Breast epithelium (tissue), 4 donors: ENCODE data around the gene SPNS3. TPM values are rescaled to one million over a fixed set of nuclear protein-coding genes. Genes with fewer than 3 reads are reported as not detected.

Experiments
- DNase-seq, 2 donors: peaks; one replicate each; pipeline ENCODE4 v3.0.0-alpha.2; 2019; ENCODE audit warnings: low spot score in 2 of 2
- H3K27ac ChIP-seq, 2 donors: fragments of 200-600 bp; sonication (generic) in 1 of 2; one replicate each; pipeline ENCODE4 v1.5.1; 2016 to 2019; ENCODE audit warnings: mild to moderate bottlenecking in 1 of 2
- H3K27me3 ChIP-seq, 2 donors: fragments of 200-600 bp; sonication (generic) in 1 of 2; one replicate each; pipeline versions ENCODE4 v1.5.1 to v1.6.0; 2017 to 2019; ENCODE audit warnings: control low read depth in 1 of 2, mild to moderate bottlenecking in 1 of 2
- H3K36me3 ChIP-seq: fragments of 200-600 bp; one replicate; pipeline ENCODE4 v1.5.1; 2019
- H3K4me1 ChIP-seq, 2 donors: fragments of 200-600 bp; sonication (generic); one replicate each; pipeline ENCODE4 v1.5.1; 2016 to 2019; ENCODE audit warnings: control low read depth in 1 of 2
- H3K4me3 ChIP-seq, 3 donors: fragments of 200-600 bp; sonication (generic); 1 replicate in 2 of 3; 2 replicates in 1 of 3; pipeline ENCODE4 v1.5.1; 2016 to 2019; ENCODE audit warnings: mild to moderate bottlenecking in 3 of 3, moderate library complexity in 2 of 3
- H3K9me3 ChIP-seq, 2 donors: fragments of 200-600 bp; sonication (generic) in 1 of 2; one replicate each; pipeline ENCODE4 v1.5.1; 2016 to 2019; ENCODE audit warnings: control low read depth in 1 of 2
- CTCF ChIP-seq, 3 donors: fragments of 450-650 bp; IDR thresholded peaks; one replicate each; pipeline ENCODE4 v1.5.1; 2016 to 2017; ENCODE audit warnings: antibody characterized with exemption in 3 of 3, mild to moderate bottlenecking in 3 of 3, moderate library complexity in 3 of 3
- POLR2A ChIP-seq: fragments of 450-650 bp; IDR thresholded peaks from one replicate; pipeline ENCODE4 v1.6.1; 2016; ENCODE audit warnings: antibody characterized with exemption, mild to moderate bottlenecking, moderate library complexity
- POLR2AphosphoS5 ChIP-seq, 3 donors: sonication (generic); formaldehyde crosslinking; IDR thresholded peaks; one replicate each; pipeline ENCODE4 v1.6.1; 2017; ENCODE audit warnings: antibody characterized with exemption in 3 of 3
- intact Hi-C: fragments of 100-400 bp; cut with DNase I; formaldehyde crosslinking; loops from one replicate; pipeline ENCODE4 v1.15.1; 2023; ENCODE audit warnings: low total_unique reads
- total RNA-seq, 3 donors: library from RNA; depleted of rRNA; stranded (reverse); fragments of >200 nt; gene quantifications; one replicate each; pipeline ENCODE4 v1.1.0, GENCODE V29; 2016

The SPNS3 gene
- total RNA-seq, 3 donors from 2014 or later: 0.15 TPM; not detected in 2

DNA sequence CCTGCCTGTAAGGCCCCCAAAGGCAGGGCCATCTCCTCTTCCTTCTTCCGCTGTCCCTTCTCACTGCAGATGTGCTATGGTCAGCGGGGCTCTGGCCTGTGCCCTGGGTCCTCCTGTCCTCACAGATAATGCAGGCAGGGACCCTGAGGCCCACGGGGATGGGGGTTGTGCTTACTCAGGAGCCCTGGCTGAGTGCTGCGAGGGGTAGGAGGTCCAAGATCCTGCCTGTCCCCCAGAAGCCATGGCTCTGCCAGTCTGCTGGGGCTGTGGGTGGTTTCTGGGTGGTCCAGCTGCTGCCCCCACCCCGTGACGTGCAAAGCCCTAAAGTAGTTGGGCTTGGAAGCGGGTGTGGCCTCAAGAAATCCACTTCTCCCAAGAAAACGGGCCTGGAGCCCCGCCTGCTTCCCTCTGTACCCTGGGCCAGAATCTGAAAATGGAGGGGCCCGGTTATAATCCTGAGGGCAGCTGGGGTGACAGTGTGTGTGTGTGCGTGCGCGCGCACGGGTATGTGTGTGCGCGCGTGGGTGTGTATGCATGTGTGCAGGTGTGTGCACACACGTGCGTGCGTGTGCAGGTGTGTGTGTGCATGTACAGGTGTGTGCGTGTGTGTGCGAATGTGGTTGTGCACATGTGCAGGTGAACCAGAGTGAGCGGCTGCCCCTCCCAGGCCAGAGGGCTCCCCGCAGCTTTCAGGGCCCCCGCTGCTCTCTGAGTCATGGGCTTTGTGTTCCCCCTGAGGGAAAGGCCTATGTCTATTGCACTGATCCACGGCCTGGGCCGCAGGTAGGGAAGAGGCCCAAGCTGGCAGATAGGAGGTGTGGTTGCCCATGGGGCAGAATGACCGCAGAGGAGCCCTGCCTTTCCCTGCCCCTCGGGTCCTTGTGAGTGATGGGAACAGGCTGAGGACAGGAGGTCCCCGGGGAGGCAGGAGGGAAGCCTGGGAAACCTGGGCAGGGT, 78.7 kb downstream of the SPNS3 start:
- intact Hi-C loops: no loop called here

DNA sequence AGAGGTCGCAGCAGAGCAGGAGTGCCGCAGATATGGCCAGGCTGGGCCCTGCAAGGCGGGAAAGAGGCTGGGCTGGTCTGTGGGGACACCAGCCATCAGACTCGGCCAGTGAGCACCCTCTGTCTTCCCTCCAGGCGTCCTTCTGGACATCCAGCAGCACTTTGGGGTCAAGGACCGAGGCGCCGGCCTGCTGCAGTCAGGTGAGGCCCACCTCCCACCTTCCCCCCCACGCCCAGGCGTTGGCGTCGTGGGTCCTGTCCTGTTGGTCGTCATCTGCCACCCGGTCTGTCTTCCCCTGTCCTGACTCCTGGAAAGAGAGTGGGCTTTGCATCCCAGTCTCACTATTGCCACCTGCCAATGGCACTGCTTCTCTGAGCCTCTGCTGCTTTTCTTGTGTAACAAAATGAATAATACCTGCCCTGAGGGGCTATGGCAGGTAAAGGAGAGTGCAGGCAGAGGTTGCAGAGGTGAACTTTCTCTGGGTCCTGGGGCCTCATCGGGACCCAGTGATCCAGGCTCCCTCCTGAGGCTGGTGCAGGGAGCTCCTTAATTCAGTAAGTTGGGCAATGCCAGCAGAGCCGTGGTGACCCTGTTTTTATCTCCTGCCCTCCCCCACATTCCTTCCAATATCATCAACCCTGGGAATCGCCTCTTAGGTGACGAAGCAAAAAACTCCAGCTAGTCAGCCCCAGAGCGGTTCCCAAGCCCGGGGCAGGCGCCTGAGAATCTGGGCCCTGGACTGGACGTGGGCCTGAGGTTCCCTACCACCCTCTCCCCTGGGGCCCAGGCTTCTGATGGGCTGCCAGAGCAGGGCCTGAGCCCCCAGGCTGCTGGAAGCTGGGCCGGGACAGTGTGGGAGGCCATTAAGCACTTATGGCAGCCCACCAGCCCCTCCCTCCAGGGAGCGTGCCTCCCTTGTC, 79.6 kb downstream of the SPNS3 start:
- intact Hi-C loops: no loop called here
- peaks cover 0 to 35% of the 10 kb centered on the region in 2 donors for H3K4me1 ChIP-seq
- no peak overlapping the region for H3K4me3 ChIP-seq
- peak in 1 of 3 donors; percentile 17 for TF ChIP-seq CTCF (IDR thresholded peaks at IDR 0.05)
- TF ChIP-seq POLR2A: no peak
- TF ChIP-seq POLR2AphosphoS5 (IDR thresholded peaks at IDR 0.05): no peak
- no peaks in the 10 kb centered on the region for H3K36me3 ChIP-seq
- H3K27me3 ChIP-seq: no peaks in the 10 kb centered on the region
- H3K27ac ChIP-seq: peak overlapping the region; percentile 89 to 93
- no peaks in the 10 kb centered on the region for H3K9me3 ChIP-seq
- DNase-seq: no peak

More for the DNA sequence above, 78.7 kb downstream of the SPNS3 start:
- no peak for TF ChIP-seq POLR2AphosphoS5 (IDR thresholded peaks at IDR 0.05)
- no peak for TF ChIP-seq CTCF (IDR thresholded peaks at IDR 0.05)
- TF ChIP-seq POLR2A: no peak
- Histone ChIP-seq H3K27ac (peak overlapping the region; percentile 89 to 93), H3K9me3 (no peaks in the 10 kb centered on the region), H3K4me3 (no peak overlapping the region), H3K4me1 (peaks cover 0 to 35% of the 10 kb centered on the region in 2 donors), H3K36me3 (no peaks in the 10 kb centered on the region), H3K27me3 (no peaks in the 10 kb centered on the region)
- DNase-seq: no peak

- peak in 1 of 3 donors; percentile 51 for TF ChIP-seq POLR2AphosphoS5 (IDR thresholded peaks at IDR 0.05)
- TF ChIP-seq POLR2A: no peak
- DNase-seq: peak; percentile 73 to 85
- no peak overlapping the region for H3K4me3 ChIP-seq
- H3K27me3 ChIP-seq: no peaks in the 10 kb centered on the region
- H3K27ac ChIP-seq: peak overlapping the region; percentile 89 to 93
- no peaks in the 10 kb centered on the region for H3K36me3 ChIP-seq
- intact Hi-C loops: no loop called here
- no peaks in the 10 kb centered on the region for H3K9me3 ChIP-seq
- H3K4me1 ChIP-seq: peaks cover 0 to 28% of the 10 kb centered on the region in 2 donors
These were observed 80.5 kb downstream of the SPNS3 start for GRCh38 chr17:4514206-4514605.

DNA sequence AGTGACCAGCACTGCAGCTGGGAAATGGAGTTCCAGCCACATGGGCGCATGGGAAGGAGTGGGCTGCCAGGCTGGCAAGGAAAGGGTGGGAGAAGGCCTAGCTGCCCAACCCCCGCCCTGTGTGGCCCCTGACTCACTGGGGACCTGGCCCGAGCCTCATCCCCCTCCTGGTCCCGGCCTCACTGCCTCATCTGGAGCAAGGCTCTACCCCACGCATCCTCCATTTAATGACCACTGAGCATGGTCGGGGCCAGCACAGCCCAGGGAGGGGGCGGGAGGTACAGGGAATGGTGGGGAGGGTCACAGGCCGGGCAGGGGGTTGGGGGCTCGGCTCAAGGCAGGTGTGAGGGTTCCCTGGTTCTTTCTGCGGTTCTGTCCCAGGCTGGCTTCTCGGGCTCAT, 81.0 kb downstream of the SPNS3 start:
- Histone ChIP-seq H3K36me3 (no peaks in the 10 kb centered on the region), H3K4me3 (no peak overlapping the region), H3K9me3 (no peaks in the 10 kb centered on the region), H3K27me3 (no peaks in the 10 kb centered on the region), H3K27ac (peak overlapping the region; percentile 89 to 93), H3K4me1 (peaks cover 0 to 26% of the 10 kb centered on the region in 2 donors)
- TF ChIP-seq POLR2AphosphoS5 (IDR thresholded peaks at IDR 0.05) (no peak), POLR2A (no peak), CTCF (IDR thresholded peaks at IDR 0.05) (no peak)
- intact Hi-C loops: no loop called here
- DNase-seq: no peak

- no peak for DNase-seq
- intact Hi-C loops: no loop called here
- H3K27me3 ChIP-seq: no peaks in the 10 kb centered on the region
- no peaks in the 10 kb centered on the region for H3K9me3 ChIP-seq
- peaks cover 0 to 32% of the 10 kb centered on the region in 2 donors for H3K4me1 ChIP-seq
- TF ChIP-seq POLR2AphosphoS5 (IDR thresholded peaks at IDR 0.05) (no peak), CTCF (IDR thresholded peaks at IDR 0.05) (no peak), POLR2A (no peak)
- H3K27ac ChIP-seq: peak overlapping the region; percentile 89 to 93
- H3K4me3 ChIP-seq: no peak overlapping the region
- H3K36me3 ChIP-seq: no peaks in the 10 kb centered on the region
These were observed 81.8 kb downstream of the SPNS3 start for GRCh38 chr17:4515501-4515900.
